ENCODE measurements around the gene SUSD1. TPM values are rescaled to one million over a fixed set of nuclear protein-coding genes. Genes with fewer than 3 reads are reported as not detected.
"Not testable (repeated sequence)": the region's sequence is repeated elsewhere in the genome, so short reads cannot be mapped to it uniquely, and the experiment has no call there.

The SUSD1 gene
- total RNA-seq, 4 donors from 2014 or later, result 2.6 to 6.2 (median 3.4) TPM

DNA sequence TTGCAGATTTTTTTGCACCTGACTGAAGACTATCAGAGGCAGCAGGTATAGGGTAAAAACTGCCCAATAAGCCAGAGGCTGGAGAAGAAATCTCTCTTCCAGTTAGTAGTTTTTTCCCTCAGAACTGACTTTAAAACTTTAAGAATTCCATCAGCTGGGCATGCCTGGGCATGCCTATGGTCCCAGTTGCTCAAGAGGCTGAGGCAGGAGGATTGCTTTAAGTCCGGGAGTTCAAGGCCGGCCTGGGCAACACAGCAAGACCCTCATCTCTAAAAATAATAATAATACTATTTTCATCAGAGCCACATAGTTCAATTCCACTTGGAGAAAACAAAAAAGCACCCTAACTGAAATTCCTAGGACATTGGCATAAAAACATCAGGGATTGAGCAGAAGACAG, 30.3 kb downstream of the SUSD1 start:
- 88 to 98% methylated on average over 2 of the region's 2 CpGs for WGBS, 2 donors
- no peak for TF ChIP-seq POLR2A (IDR thresholded peaks at IDR 0.05)
- TF ChIP-seq, protein P1, sequence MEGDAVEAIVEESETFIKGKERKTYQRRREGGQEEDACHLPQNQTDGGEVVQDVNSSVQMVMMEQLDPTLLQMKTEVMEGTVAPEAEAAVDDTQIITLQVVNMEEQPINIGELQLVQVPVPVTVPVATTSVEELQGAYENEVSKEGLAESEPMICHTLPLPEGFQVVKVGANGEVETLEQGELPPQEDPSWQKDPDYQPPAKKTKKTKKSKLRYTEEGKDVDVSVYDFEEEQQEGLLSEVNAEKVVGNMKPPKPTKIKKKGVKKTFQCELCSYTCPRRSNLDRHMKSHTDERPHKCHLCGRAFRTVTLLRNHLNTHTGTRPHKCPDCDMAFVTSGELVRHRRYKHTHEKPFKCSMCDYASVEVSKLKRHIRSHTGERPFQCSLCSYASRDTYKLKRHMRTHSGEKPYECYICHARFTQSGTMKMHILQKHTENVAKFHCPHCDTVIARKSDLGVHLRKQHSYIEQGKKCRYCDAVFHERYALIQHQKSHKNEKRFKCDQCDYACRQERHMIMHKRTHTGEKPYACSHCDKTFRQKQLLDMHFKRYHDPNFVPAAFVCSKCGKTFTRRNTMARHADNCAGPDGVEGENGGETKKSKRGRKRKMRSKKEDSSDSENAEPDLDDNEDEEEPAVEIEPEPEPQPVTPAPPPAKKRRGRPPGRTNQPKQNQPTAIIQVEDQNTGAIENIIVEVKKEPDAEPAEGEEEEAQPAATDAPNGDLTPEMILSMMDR (IDR thresholded peaks at IDR 0.05), result no peak
- no peak for DNase-seq (ENCODE audit: low spot score in 2 of 2)
- intact Hi-C loops (cut with DNase I; ENCODE audit: low total_unique reads), result no loop called here
- H3K4me3 ChIP-seq (ENCODE audit: low read depth, poor library complexity, severe bottlenecking), result no peak overlapping the region

DNA sequence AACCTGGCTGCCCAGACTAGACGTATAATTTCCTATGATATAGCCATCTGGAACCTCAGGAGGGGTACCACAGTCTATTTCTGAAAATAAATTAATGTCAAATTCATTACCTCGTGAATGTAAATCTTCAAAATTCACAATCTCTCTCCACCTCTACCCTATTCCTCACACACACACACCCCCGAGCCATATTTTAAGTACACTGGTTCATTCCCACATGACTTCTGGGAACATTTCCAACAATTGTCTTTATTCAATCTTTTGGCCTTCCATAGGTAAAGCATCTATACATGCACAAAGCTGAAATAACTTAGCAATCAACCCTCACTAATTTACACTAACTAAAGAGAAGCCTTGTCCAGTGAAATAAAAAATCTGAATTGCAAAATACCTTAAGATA, 32.7 kb downstream of the SUSD1 start:
- intact Hi-C loops (cut with DNase I; ENCODE audit: low total_unique reads), result no loop called here
- 76% methylated on average over 3 of the region's 3 CpGs for WGBS, 2 donors
- DNase-seq (ENCODE audit: low spot score in 2 of 2), result no peak
- TF ChIP-seq POLR2A (IDR thresholded peaks at IDR 0.05), result no peak
- TF ChIP-seq, protein P1 (IDR thresholded peaks at IDR 0.05), result no peak
- H3K4me3 ChIP-seq (ENCODE audit: low read depth, poor library complexity, severe bottlenecking), result no peak overlapping the region

DNA sequence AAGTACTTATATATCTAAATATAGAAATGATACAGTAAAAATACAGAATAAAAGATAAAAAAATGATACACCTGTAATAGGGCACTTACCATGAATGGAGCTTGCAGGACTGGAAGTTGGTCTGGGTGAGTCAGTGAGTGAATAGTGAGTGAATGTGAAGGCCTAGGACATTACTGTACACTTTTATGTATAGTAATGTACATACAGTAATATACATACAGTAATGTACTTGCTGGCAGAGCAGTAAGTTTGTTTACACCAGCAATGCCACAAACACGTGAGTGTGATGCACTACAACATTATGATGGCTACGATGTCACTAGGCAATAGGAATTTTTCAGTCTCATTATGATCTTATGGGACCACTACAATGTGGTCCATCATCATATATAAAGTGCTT, 34.2 kb downstream of the SUSD1 start:
- WGBS, 2 donors, result 88 to 89% methylated on average over 2 of the region's 2 CpGs
- DNase-seq (ENCODE audit: low spot score in 2 of 2), result no peak
- intact Hi-C loops (cut with DNase I; ENCODE audit: low total_unique reads), result no loop called here
- TF ChIP-seq, protein P1 (IDR thresholded peaks at IDR 0.05), result no peak
- no peak for TF ChIP-seq POLR2A (IDR thresholded peaks at IDR 0.05)
- H3K4me3 ChIP-seq (ENCODE audit: low read depth, poor library complexity, severe bottlenecking), result no peak overlapping the region

DNA sequence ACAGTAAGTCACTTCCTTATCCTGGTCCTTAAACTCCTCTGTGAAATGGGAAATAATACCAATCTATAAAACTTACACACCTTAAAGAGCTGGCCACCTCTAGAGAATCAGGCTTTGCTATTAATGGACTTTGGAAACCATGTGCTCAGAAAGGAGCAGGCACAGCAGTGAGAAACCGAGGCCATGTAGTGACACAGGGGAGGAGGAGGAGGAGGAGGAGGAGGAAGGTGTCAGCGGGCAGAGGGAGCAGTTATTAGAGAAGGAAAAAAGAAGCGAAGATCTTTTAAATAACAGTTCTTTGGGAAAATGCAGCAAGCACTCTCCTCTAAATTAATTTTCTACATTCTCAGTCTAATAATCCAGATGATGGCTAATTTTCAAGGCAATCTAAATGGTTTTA, 38.0 kb downstream of the SUSD1 start:
- no peak overlapping the region for H3K4me3 ChIP-seq (ENCODE audit: low read depth, poor library complexity, severe bottlenecking)
- 91 to 93% methylated on average over 3 of the region's 3 CpGs for WGBS, 2 donors
- no peak for DNase-seq (ENCODE audit: low spot score in 2 of 2)
- intact Hi-C loops (cut with DNase I; ENCODE audit: low total_unique reads), result no loop called here
- TF ChIP-seq, protein P1 (IDR thresholded peaks at IDR 0.05), result no peak

DNA sequence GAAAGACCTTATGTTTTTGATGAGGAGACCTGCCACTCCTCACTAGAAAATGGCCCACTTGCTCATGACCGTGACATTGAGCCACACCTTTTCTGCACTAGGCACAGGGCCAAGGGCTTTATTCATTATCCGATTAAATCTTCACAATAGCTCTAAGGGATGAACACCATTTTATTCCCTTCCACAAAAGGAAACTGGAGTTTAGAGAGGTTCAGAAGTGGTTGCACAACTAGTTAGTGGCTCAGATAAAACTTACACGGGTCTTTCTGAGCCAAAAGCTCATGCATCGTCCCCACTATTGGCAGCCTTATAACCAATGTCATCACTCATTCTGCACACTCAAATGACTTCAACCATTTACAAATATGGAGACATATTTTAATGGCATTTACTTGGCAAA, 39.4 kb downstream of the SUSD1 start:
- intact Hi-C loops (cut with DNase I; ENCODE audit: low total_unique reads), result no loop called here
- WGBS, 2 donors, result 28 to 43% methylated on average over 4 of the region's 4 CpGs
- DNase-seq (ENCODE audit: low spot score in 2 of 2), result peak in 1 of 2 donors; percentile 20
- no peak overlapping the region for H3K4me3 ChIP-seq (ENCODE audit: low read depth, poor library complexity, severe bottlenecking)
- TF ChIP-seq, protein P1 (IDR thresholded peaks at IDR 0.05), result no peak

DNA sequence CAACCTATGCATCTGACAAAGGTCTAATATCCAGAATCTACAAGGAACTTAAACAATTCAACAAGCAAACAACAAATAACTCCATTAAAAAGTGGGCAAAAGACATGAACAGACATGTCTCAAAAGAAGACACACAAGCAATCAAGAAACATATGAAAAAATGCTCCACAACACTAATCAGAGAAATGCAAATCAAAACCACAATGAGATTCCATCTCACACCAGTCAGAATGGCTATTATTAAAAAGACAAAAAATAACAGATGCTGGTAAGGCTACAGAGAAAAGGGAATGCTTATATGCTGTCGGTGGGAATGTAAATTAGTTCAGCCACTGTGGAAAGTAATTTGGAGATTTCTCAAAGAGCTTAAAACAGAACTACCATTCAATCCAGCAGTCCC, 41.3 kb downstream of the SUSD1 start:
- DNase-seq (ENCODE audit: low spot score in 2 of 2); H3K4me3 ChIP-seq (ENCODE audit: low read depth, poor library complexity, severe bottlenecking); intact Hi-C loops (cut with DNase I; ENCODE audit: low total_unique reads): not testable (repeated sequence)
- 63 to 79% methylated on average over 1 of the region's 1 CpG for WGBS, 2 donors

Data from lower leg skin (tissue), 4 donors.